Kidney (tissue), 14 donors: ENCODE measurements around the gene EXPH5. TPM values are rescaled to one million over a fixed set of nuclear protein-coding genes. Genes with fewer than 3 reads are reported as not detected.

Source experiments
- DNase-seq, 5 donors: peaks; one replicate each; pipeline ENCODE4 v3.0.0-alpha.2; 2013 to 2020
- FAIRE-seq: peaks from 2 replicates; lab custom pipeline; 2012; peaks lifted over from hg19 to GRCh38; lab: Jason Lieb, UNC
- H3K27ac ChIP-seq, 2 donors: one replicate each; pipeline ENCODE4 v1.7.0; 2013; ENCODE audit warnings: low read depth in 2 of 2, low read length in 2 of 2, inconsistent platforms in 1 of 2
- H3K27me3 ChIP-seq: one replicate; pipeline ENCODE4 v1.7.1; 2013; ENCODE audit warnings: low read length, inconsistent platforms; ENCODE audit not compliant: control insufficient read depth, insufficient read depth
- H3K36me3 ChIP-seq, 3 donors: one replicate each; pipeline versions ENCODE4 v1.7.0 to v1.7.1; 2013; ENCODE audit warnings: low read length in 3 of 3, control low read depth in 1 of 3, inconsistent platforms in 1 of 3; ENCODE audit not compliant: insufficient read depth in 3 of 3, control insufficient read depth in 2 of 3
- H3K4me1 ChIP-seq, 3 donors: one replicate each; pipeline versions ENCODE4 v1.7.0 to v1.7.1; 2013; ENCODE audit warnings: low read length in 3 of 3, inconsistent platforms in 1 of 3, low read depth in 1 of 3; ENCODE audit not compliant: control insufficient read depth in 2 of 3, insufficient read depth in 2 of 3
- H3K4me3 ChIP-seq, 3 donors: one replicate each; pipeline versions ENCODE4 v1.7.0 to v1.8.1; 2013; ENCODE audit warnings: low read length in 3 of 3, control low read depth in 1 of 3, inconsistent platforms in 1 of 3
- H3K9ac ChIP-seq, 3 donors: one replicate each; pipeline versions ENCODE4 v1.7.0 to v1.7.1; 2013; ENCODE audit warnings: low read length in 3 of 3, control low read depth in 1 of 3, inconsistent platforms in 1 of 3
- H3K9me3 ChIP-seq, 3 donors: one replicate each; pipeline versions ENCODE4 v1.7.0 to v1.7.1; 2013; ENCODE audit warnings: low read length in 3 of 3, control low read depth in 1 of 3, inconsistent platforms in 1 of 3; ENCODE audit not compliant: control insufficient read depth in 2 of 3, insufficient read depth in 1 of 3
- CTCF ChIP-seq: IDR thresholded peaks from 3 replicates; pipeline ENCODE4 v1.5.1; 2012; ENCODE audit warnings: mild to moderate bottlenecking, moderate library complexity, borderline replicate concordance; ENCODE audit not compliant: insufficient read depth; ENCODE audit errors: extremely low read depth
- intact Hi-C: fragments of 100-400 bp; cut with DNase I; formaldehyde crosslinking; loops from one replicate; pipeline ENCODE4 v1.11.1; 2022
- polyA plus RNA-seq: library from polyadenylated mRNA; stranded (reverse); fragments of 350-450 nt; fragmentation: Illumina TruSeq; extraction: RNeasy Lipid Tissue Mini Kit (QIAGEN cat#74804); gene quantifications from one replicate; pipeline ENCODE4 v1.2.3, GENCODE V29; 2014; ENCODE audit warnings: low read depth, low replicate concordance; ENCODE audit not compliant: insufficient read depth
- total RNA-seq: library from RNA; stranded (reverse); fragmentation: NEBNext Ultra II Directional; extraction: Animal tissue kit (Norgen Biotek cat#: 25700); gene quantifications from one replicate; pipeline ENCODE4 v1.2.1, GENCODE V29; 2021
- donor health status: control.
- donor health status: control.
- donor health status: control.
- donor health status: control.
- donor health status: control.
- donor health status: DM: yes; HTN: yes; CAD: no.
- donor health status: Normal renal cell carcinoma (clear cell type).

EXPH5 gene
- total and polyA plus RNA-seq, 2 donors from 2014 or later, result 2.2 to 9.5 TPM

DNA sequence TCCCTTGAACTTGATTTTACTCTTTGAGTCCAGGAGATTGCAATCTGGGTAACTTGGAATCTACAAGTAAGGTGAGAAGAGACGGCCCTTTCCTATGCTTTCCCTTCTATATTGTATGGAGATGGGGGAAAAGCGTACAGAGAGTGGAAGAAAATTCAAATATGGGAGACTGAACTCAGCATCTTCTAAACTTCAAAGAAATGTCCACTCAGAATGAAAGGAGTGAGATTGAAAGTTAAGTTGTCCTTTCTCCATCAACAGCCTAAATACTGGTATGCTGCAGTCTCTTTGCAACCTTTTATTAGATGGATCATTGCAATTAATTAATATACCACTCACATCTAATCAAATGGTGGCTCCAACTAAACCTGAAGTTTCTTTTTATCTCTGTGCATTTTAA is 6.4 kb upstream of the EXPH5 start:
- Histone ChIP-seq H3K4me3 (no peak overlapping the region), H3K4me1 (no peaks in the 10 kb centered on the region), H3K36me3 (no peaks in the 10 kb centered on the region), H3K27me3 (no peaks in the 10 kb centered on the region), H3K9me3 (no peaks in the 10 kb centered on the region), H3K27ac (no peak overlapping the region), H3K9ac (no peak overlapping the region)
- FAIRE-seq (no peak), DNase-seq (no peak)
- intact Hi-C loops, result no loop called here
- TF ChIP-seq CTCF, result no peak

- no peak for TF ChIP-seq CTCF
- Histone ChIP-seq H3K4me3 (no peak overlapping the region), H3K4me1 (peaks cover 0 to 5% (median under 1%) of the 10 kb centered on the region in 3 donors), H3K9me3 (no peaks in the 10 kb centered on the region), H3K9ac (no peak overlapping the region), H3K27ac (no peak overlapping the region), H3K27me3 (no peaks in the 10 kb centered on the region), H3K36me3 (no peaks in the 10 kb centered on the region)
- DNase-seq (no peak), FAIRE-seq (no peak)
- intact Hi-C loops, result no loop called here
Observed at GRCh38 chr11:108597736-108598355, 4.3 kb upstream of the EXPH5 start.

GRCh38 chr11:108596701-108597100 is 3.1 kb upstream of the EXPH5 start:
- FAIRE-seq (no peak), DNase-seq (no peak)
- no peak overlapping the region for H3K27ac ChIP-seq
- no peak overlapping the region for H3K4me3 ChIP-seq
- no peak for TF ChIP-seq CTCF
- no peak overlapping the region for H3K9ac ChIP-seq
- H3K36me3 ChIP-seq, result no peaks in the 10 kb centered on the region
- H3K27me3 ChIP-seq, result no peaks in the 10 kb centered on the region
- intact Hi-C loops, result no loop called here
- H3K9me3 ChIP-seq, result no peaks in the 10 kb centered on the region
- peaks cover 0 to 13% (median 4%) of the 10 kb centered on the region in 3 donors for H3K4me1 ChIP-seq
